H1 (cell line): ENCODE data around the gene LMO4. TPM values are rescaled to one million over a fixed set of nuclear protein-coding genes. Genes with fewer than 3 reads are reported as not detected.

Experiments used
- CTCF ChIA-PET: fragments of 300-600 bp; sonication (Branson Sonifier 250); formaldehyde crosslinking; loops from one replicate; lab custom pipeline; 2021; ENCODE audit not compliant: partially characterized antibody; lab: Charles Lee
- POLR2A ChIA-PET: fragments of 300-600 bp; sonication (Branson Sonifier 250); formaldehyde crosslinking; loops from one replicate; lab custom pipeline; 2021; ENCODE audit warnings: inconsistent platforms; ENCODE audit not compliant: partially characterized antibody; lab: Charles Lee
- DNase-seq, 2 experiments: peaks; one replicate each; pipeline versions ENCODE4 v3.0.0 to v3.0.0-alpha.2; 2010 to 2022; ENCODE audit warnings: low spot score in 2 of 2, low read depth in 1 of 2, mixed read lengths in 1 of 2
- FAIRE-seq: peaks from 2 replicates; lab custom pipeline; 2011; peaks lifted over from hg19 to GRCh38; lab: Jason Lieb, UNC
- H2AFZ ChIP-seq: 2 replicates; pipeline ENCODE4 v1.8.1; 2012; ENCODE audit warnings: low read length, inconsistent platforms
- H2AK5ac ChIP-seq: 2 replicates; pipeline ENCODE4 v1.6.1; 2013; ENCODE audit warnings: low read depth, low read length
- H2BK120ac ChIP-seq: replicated peaks from 2 replicates; pipeline ENCODE3; 2013; ENCODE audit warnings: low read depth, low read length, inconsistent platforms
- H2BK12ac ChIP-seq: 2 replicates; pipeline ENCODE4 v1.6.1; 2013; ENCODE audit warnings: low read depth, low read length
- H2BK15ac ChIP-seq: 2 replicates; pipeline ENCODE4 v1.6.1; 2013; ENCODE audit warnings: low read length
- H2BK20ac ChIP-seq: 2 replicates; pipeline ENCODE4 v1.6.1; 2013; ENCODE audit warnings: low read length
- H2BK5ac ChIP-seq: 2 replicates; pipeline ENCODE4 v1.6.1; 2013; ENCODE audit warnings: low read depth, low read length
- H3K14ac ChIP-seq: 2 replicates; pipeline ENCODE4 v1.6.1; 2013; ENCODE audit warnings: inconsistent platforms; ENCODE audit not compliant: insufficient read length
- H3K18ac ChIP-seq: 2 replicates; pipeline ENCODE4 v1.6.1; 2013; ENCODE audit warnings: low read length; ENCODE audit errors: extremely low read depth
- H3K23ac ChIP-seq: 2 replicates; pipeline ENCODE4 v1.6.1; 2013; ENCODE audit warnings: inconsistent platforms; ENCODE audit not compliant: insufficient read length
- H3K23me2 ChIP-seq: 2 replicates; pipeline ENCODE4 v1.6.1; 2013; ENCODE audit warnings: low read depth, low read length
- H3K27ac ChIP-seq: 2 replicates; pipeline ENCODE4 v1.6.1; 2011; ENCODE audit warnings: low read depth, low read length, inconsistent platforms
- H3K27me3 ChIP-seq, 4 experiments: replicated peaks in 1 of 4; 1 replicate in 1 of 4; 2 replicates in 3 of 4; pipeline versions ENCODE4 v1.6.1 to v1.8.1; 2011 to 2013; ENCODE audit warnings: low read length in 3 of 4, mild to moderate bottlenecking in 3 of 4, inconsistent platforms in 2 of 4, mixed read lengths in 2 of 4, moderate library complexity in 1 of 4; ENCODE audit not compliant: control insufficient read depth in 3 of 4, insufficient read depth in 3 of 4; ENCODE audit errors: extremely low read depth in 1 of 4
- H3K36me3 ChIP-seq, 4 experiments: 2 replicates each; pipeline versions ENCODE4 v1.6.1 to v1.8.1; 2011 to 2013; ENCODE audit warnings: mild to moderate bottlenecking in 4 of 4, low read length in 3 of 4, moderate library complexity in 2 of 4, control low read depth in 1 of 4, inconsistent platforms in 1 of 4; ENCODE audit not compliant: insufficient read depth in 4 of 4, control insufficient read depth in 2 of 4
- H3K4ac ChIP-seq: replicated peaks from 2 replicates; pipeline ENCODE3; 2013; ENCODE audit warnings: low read length, low read depth, mixed read lengths, inconsistent platforms; ENCODE audit not compliant: insufficient read length
- H3K4me1 ChIP-seq, 4 experiments: replicated peaks in 1 of 4; 1 replicate in 1 of 4; 2 replicates in 3 of 4; pipeline versions ENCODE4 v1.6.1 to v1.8.1; 2011 to 2013; ENCODE audit warnings: low read length in 3 of 4, inconsistent platforms in 2 of 4, mixed read lengths in 1 of 4; ENCODE audit not compliant: insufficient read depth in 4 of 4, control insufficient read depth in 3 of 4
- H3K4me2 ChIP-seq, 2 experiments: 2 replicates each; pipeline versions ENCODE4 v1.6.1 to v1.8.1; 2011 to 2013; ENCODE audit warnings: low read depth in 2 of 2, low read length in 2 of 2, control low read depth in 1 of 2, inconsistent platforms in 1 of 2, mild to moderate bottlenecking in 1 of 2; ENCODE audit not compliant: insufficient read depth in 1 of 2
- H3K4me3 ChIP-seq, 4 experiments: fragments of 200-600, 300-600 bp in 1 of 4; sonication (generic), shearing (Covaris generic), sonication (Bioruptor Twin) in 1 of 4; 2 replicates each; pipeline versions ENCODE4 v1.5.1 to v1.8.1; 2011 to 2016; ENCODE audit warnings: low read length in 4 of 4, low read depth in 3 of 4, control low read depth in 2 of 4, inconsistent platforms in 2 of 4, mild to moderate bottlenecking in 2 of 4, mixed read lengths in 1 of 4, moderate library complexity in 1 of 4; ENCODE audit not compliant: insufficient read depth in 2 of 4; ENCODE audit errors: extremely low read depth in 1 of 4
- H3K56ac ChIP-seq: replicated peaks from 2 replicates; pipeline ENCODE3; 2013; ENCODE audit warnings: low read depth, mild to moderate bottlenecking, mixed read lengths, low read length, inconsistent platforms; ENCODE audit not compliant: insufficient read length
- H3K79me1 ChIP-seq: 2 replicates; pipeline ENCODE4 v1.6.1; 2013; ENCODE audit warnings: low read depth, low read length, control low read depth
- H3K79me2 ChIP-seq, 2 experiments: 2 replicates each; pipeline versions ENCODE4 v1.6.1 to v1.8.1; 2012 to 2013; ENCODE audit warnings: low read length in 2 of 2, mild to moderate bottlenecking in 2 of 2, inconsistent platforms in 1 of 2; ENCODE audit not compliant: insufficient read depth in 2 of 2, control insufficient read depth in 1 of 2
- H3K9ac ChIP-seq, 4 experiments: replicated peaks in 1 of 4; 1 replicate in 1 of 4; 2 replicates in 3 of 4; pipeline versions ENCODE4 v1.6.1 to v1.8.1; 2011 to 2013; ENCODE audit warnings: low read depth in 3 of 4, low read length in 3 of 4, control low read depth in 2 of 4, mild to moderate bottlenecking in 2 of 4, moderate library complexity in 2 of 4, inconsistent platforms in 1 of 4; ENCODE audit errors: extremely low read depth in 1 of 4
- H3K9me3 ChIP-seq, 2 experiments: 2 replicates each; pipeline versions ENCODE4 v1.6.1 to v1.8.1; 2012 to 2013; ENCODE audit warnings: mild to moderate bottlenecking in 2 of 2, moderate library complexity in 2 of 2, control low read depth in 1 of 2, inconsistent platforms in 1 of 2, low read depth in 1 of 2, low read length in 1 of 2, mixed read lengths in 1 of 2; ENCODE audit not compliant: insufficient read depth in 2 of 2
- H4K20me1 ChIP-seq, 2 experiments: replicated peaks in 1 of 2; 2 replicates each; pipeline versions ENCODE3 to v1.8.1; 2011 to 2013; ENCODE audit warnings: inconsistent platforms in 2 of 2, low read length in 2 of 2, mild to moderate bottlenecking in 1 of 2; ENCODE audit not compliant: insufficient read depth in 2 of 2, control insufficient read depth in 1 of 2
- H4K5ac ChIP-seq: 2 replicates; pipeline ENCODE4 v1.6.1; 2013; ENCODE audit warnings: low read length, low read depth, mixed read lengths, inconsistent platforms; ENCODE audit not compliant: insufficient read length
- H4K8ac ChIP-seq: 2 replicates; pipeline ENCODE4 v1.8.0; 2013; ENCODE audit warnings: mild to moderate bottlenecking, moderate library complexity, low read length, inconsistent platforms; ENCODE audit not compliant: insufficient read depth; ENCODE audit errors: extremely low read depth
- H4K91ac ChIP-seq: replicated peaks from 2 replicates; pipeline ENCODE3; 2013; ENCODE audit warnings: low read length, mixed read lengths, inconsistent platforms; ENCODE audit not compliant: insufficient read length
- ASH2L ChIP-seq: fragments of 200-600, 300-600 bp; sonication (generic); IDR thresholded peaks from one replicate; pipeline ENCODE4 v1.7.1; 2017; ENCODE audit warnings: low read length
- CHD2 ChIP-seq: IDR thresholded peaks from 2 replicates; pipeline ENCODE4 v1.6.1; 2012; ENCODE audit warnings: low read length, improper control_type of control experiment
- JUN ChIP-seq: IDR thresholded peaks from 2 replicates; pipeline ENCODE4 v1.6.1; 2011; ENCODE audit warnings: low read depth, mild to moderate bottlenecking, improper control_type of control experiment, low read length
- NRF1 ChIP-seq: IDR thresholded peaks from 2 replicates; pipeline ENCODE4 v1.6.1; 2011; ENCODE audit warnings: mild to moderate bottlenecking, low read depth, low read length, improper control_type of control experiment
- PHF8 ChIP-seq: fragments of 200-600 bp; sonication (generic); conservative IDR thresholded peaks from 2 replicates; pipeline ENCODE4 v1.7.1; 2012; ENCODE audit warnings: low read depth, mild to moderate bottlenecking, inconsistent platforms, low read length, moderate library complexity
- POLR2AphosphoS5 ChIP-seq: IDR thresholded peaks from 2 replicates; pipeline ENCODE4 v1.6.1; 2011; ENCODE audit warnings: low read depth, low read length
- SUZ12 ChIP-seq: fragments of 200-600 bp; sonication (generic); IDR thresholded peaks from 2 replicates; pipeline ENCODE4 v1.6.1; 2012; ENCODE audit warnings: mild to moderate bottlenecking, inconsistent platforms, low read length, moderate library complexity, mixed read lengths
- TAF7 ChIP-seq: optimal IDR thresholded peaks from 2 replicates; pipeline ENCODE3; 2011; ENCODE audit warnings: low read depth, mild to moderate bottlenecking, inconsistent platforms, low read length, moderate library complexity, borderline replicate concordance
- USF2 ChIP-seq: IDR thresholded peaks from 2 replicates; pipeline ENCODE4 v1.6.1; 2011; ENCODE audit warnings: low read length, improper control_type of control experiment
- polyA plus RNA-seq, 7 experiments: library from polyadenylated mRNA; depleted of rRNA in 3 of 7; stranded (reverse) in 5 of 7; unstranded in 2 of 7; fragments of >200 nt in 5 of 7; fragments of 200-250 nt in 2 of 7; gene quantifications; 1 replicate in 5 of 7; 2 replicates in 1 of 7; 4 replicates in 1 of 7; pipeline versions ENCODE4 v1.2.1 to v1.2.3, GENCODE V29; 2011 to 2013; ENCODE audit warnings: missing spikeins in 2 of 7, mixed read lengths in 2 of 7
- total RNA-seq: library from RNA; stranded (reverse); fragmentation: NEBNext Ultra II Directional; extraction: Animal tissue kit (Norgen Biotek cat#: 25700); gene quantifications from 2 replicates; pipeline ENCODE4 v1.2.1, GENCODE V29; 2021

Gene LMO4
- total and polyA plus RNA-seq, 2 of the 8 experiments (the other 6 are each of a cell fraction or from before 2014, with no cell fraction given): 71.7 to 98.7 TPM

- Histone ChIP-seq H3K79me1 (no peaks in the 10 kb centered on the region), H3K14ac (no peak overlapping the region), H3K23me2 (no peaks in the 10 kb centered on the region), H3K36me3 (no peaks in the 10 kb centered on the region), H2BK12ac (no peak overlapping the region), H3K23ac (no peak overlapping the region), H2AK5ac (no peak overlapping the region), H4K20me1 (no peaks in the 10 kb centered on the region), H4K5ac (no peak overlapping the region), H2BK20ac (no peak overlapping the region), H3K9ac (no peak overlapping the region), H3K56ac (no peak overlapping the region), H4K8ac (no peak overlapping the region), H3K4me3 (no peak overlapping the region), H2BK15ac (no peak overlapping the region), H3K18ac (no peak overlapping the region), H2AFZ (no peak overlapping the region), H2BK120ac (no peak overlapping the region), H3K9me3 (peaks cover 0 to 3% of the 10 kb centered on the region in 2 experiments; a peak in 1 of 4 replicates), H3K27ac (no peak overlapping the region), H3K4ac (no peak overlapping the region), H3K4me1 (no peaks in the 10 kb centered on the region), H2BK5ac (no peak overlapping the region), H3K79me2 (no peaks in the 10 kb centered on the region), H3K4me2 (no peak overlapping the region), H4K91ac (no peak overlapping the region), H3K27me3 (no peaks in the 10 kb centered on the region)
- ChIA-PET POLR2A (no interaction called here), CTCF (interaction anchor here (0.6 kb wide), 1 partner anchor 470 kb away, joined by 4 read pairs; no protein-coding TSS in a partner anchor)
- TF ChIP-seq USF2: no peak
- TF ChIP-seq NRF1: no peak
- no peak for TF ChIP-seq TAF7
- TF ChIP-seq ASH2L: no peak
- no peak for TF ChIP-seq SUZ12
- TF ChIP-seq PHF8: no peak
- TF ChIP-seq POLR2AphosphoS5: no peak
- no peak for TF ChIP-seq CHD2
- no peak for TF ChIP-seq JUN
- DNase-seq (no peak), FAIRE-seq (no peak)
These were observed 59.7 kb downstream of the LMO4 start for GRCh38 chr1:87388411-87388810.
